ENCODE measurements around the gene AMPH.
"Not testable (repeated sequence)": the region's sequence is repeated elsewhere in the genome, so short reads cannot be mapped to it uniquely, and the experiment has no call there.

AMPH gene

GRCh38 chr7:38411404-38411803 is 219.8 kb downstream of the AMPH start:
- no peaks in the 10 kb centered on the region for H3K36me3 ChIP-seq (ENCODE audit: control insufficient read depth in 4 of 4, insufficient read depth in 4 of 4, low read length in 3 of 4)
- no CpG with 5 or more reads among the region's 1 CpG for WGBS (ENCODE audit: insufficient coverage)
- CTCF ChIA-PET = interaction anchor here (1.6 to 1.7 kb wide), 2 partner anchors 10 to 12 kb away, joined by 4 to 7 read pairs; no protein-coding TSS in a partner anchor
- no peak overlapping the region for H3K27ac ChIP-seq (ENCODE audit: insufficient read depth in 1 of 2, low read depth in 1 of 2, low read length in 2 of 2, poor library complexity in 1 of 2, severe bottlenecking in 2 of 2)
- DNase-seq = peak in 2 of 3 donors; percentile 38 to 47
- POLR2A ChIA-PET = no interaction called here
- H3K9me3 ChIP-seq (ENCODE audit: control extremely low read depth in 1 of 5, control insufficient read depth in 4 of 5, insufficient read depth in 2 of 5, low read depth in 1 of 5, low read length in 4 of 5) = no peaks in the 10 kb centered on the region
- no peak overlapping the region for H3K4me3 ChIP-seq (ENCODE audit: control insufficient read depth in 1 of 7, extremely low read depth in 1 of 7, insufficient read depth in 4 of 7, low read depth in 2 of 7, low read length in 6 of 7)
- H3K27me3 ChIP-seq (replicated peaks in 2 of 5; ENCODE audit: control insufficient read depth in 4 of 5, insufficient read depth in 5 of 5, low read length in 4 of 5) = no peaks in the 10 kb centered on the region
- peaks cover 0 to 15% (median 13%) of the 10 kb centered on the region in 4 experiments for H3K4me1 ChIP-seq (ENCODE audit: control extremely low read depth in 1 of 4, control insufficient read depth in 4 of 4, insufficient read depth in 4 of 4, low read length in 3 of 4)

- peaks cover 0 to 15% (median 13%) of the 10 kb centered on the region in 4 experiments for H3K4me1 ChIP-seq (ENCODE audit: control extremely low read depth in 1 of 4, control insufficient read depth in 4 of 4, insufficient read depth in 4 of 4, low read length in 3 of 4)
- H3K9me3 ChIP-seq (ENCODE audit: control extremely low read depth in 1 of 5, control insufficient read depth in 4 of 5, insufficient read depth in 2 of 5, low read depth in 1 of 5, low read length in 4 of 5) = peaks cover 0 to 3% (median 0%) of the 10 kb centered on the region in 5 experiments
- CTCF ChIA-PET = interaction anchor here (0.9 to 2.4 kb wide), 2 partner anchors 11 to 74 kb away, joined by 3 to 9 read pairs; no protein-coding TSS in a partner anchor
- no peaks in the 10 kb centered on the region for H3K27me3 ChIP-seq (replicated peaks in 2 of 5; ENCODE audit: control insufficient read depth in 4 of 5, insufficient read depth in 5 of 5, low read length in 4 of 5)
- no peaks in the 10 kb centered on the region for H3K36me3 ChIP-seq (ENCODE audit: control insufficient read depth in 4 of 4, insufficient read depth in 4 of 4, low read length in 3 of 4)
- WGBS (ENCODE audit: insufficient coverage) = 100% methylated on average over 1 of the region's 2 CpGs
- no peak for DNase-seq
- POLR2A ChIA-PET = no interaction called here
- H3K27ac ChIP-seq (ENCODE audit: insufficient read depth in 1 of 2, low read depth in 1 of 2, low read length in 2 of 2, poor library complexity in 1 of 2, severe bottlenecking in 2 of 2) = no peak overlapping the region
- no peak overlapping the region for H3K4me3 ChIP-seq (ENCODE audit: control insufficient read depth in 1 of 7, extremely low read depth in 1 of 7, insufficient read depth in 4 of 7, low read depth in 2 of 7, low read length in 6 of 7)
These were observed 221.1 kb downstream of the AMPH start for GRCh38 chr7:38410056-38410455.

- DNase-seq = no peak
- POLR2A ChIA-PET = no interaction called here
- Histone ChIP-seq H3K27ac (ENCODE audit: insufficient read depth in 1 of 2, low read depth in 1 of 2, low read length in 2 of 2, poor library complexity in 1 of 2, severe bottlenecking in 2 of 2) (no peak overlapping the region), H3K27me3 (replicated peaks in 2 of 5; ENCODE audit: control insufficient read depth in 4 of 5, insufficient read depth in 5 of 5, low read length in 4 of 5) (no peaks in the 10 kb centered on the region), H3K9me3 (ENCODE audit: control extremely low read depth in 1 of 5, control insufficient read depth in 4 of 5, insufficient read depth in 2 of 5, low read depth in 1 of 5, low read length in 4 of 5) (peaks cover 0 to 8% (median 0%) of the 10 kb centered on the region in 5 experiments), H3K4me1 (ENCODE audit: control extremely low read depth in 1 of 4, control insufficient read depth in 4 of 4, insufficient read depth in 4 of 4, low read length in 3 of 4) (peaks cover 0 to 15% (median 13%) of the 10 kb centered on the region in 4 experiments), H3K36me3 (ENCODE audit: control insufficient read depth in 4 of 4, insufficient read depth in 4 of 4, low read length in 3 of 4) (no peaks in the 10 kb centered on the region), H3K4me3 (ENCODE audit: control insufficient read depth in 1 of 7, extremely low read depth in 1 of 7, insufficient read depth in 4 of 7, low read depth in 2 of 7, low read length in 6 of 7) (no peak overlapping the region)
- CTCF ChIA-PET = interaction anchor here (0.9 to 2.4 kb wide), 2 partner anchors 10 to 73 kb away, joined by 3 to 9 read pairs; no protein-coding TSS in a partner anchor
- WGBS (ENCODE audit: insufficient coverage) = 100% methylated on average over 5 of the region's 6 CpGs
These were observed 221.6 kb downstream of the AMPH start for GRCh38 chr7:38409531-38409930.

- Histone ChIP-seq H3K4me3 (ENCODE audit: control insufficient read depth in 1 of 7, extremely low read depth in 1 of 7, insufficient read depth in 4 of 7, low read depth in 2 of 7, low read length in 6 of 7) (no peak overlapping the region), H3K4me1 (ENCODE audit: control extremely low read depth in 1 of 4, control insufficient read depth in 4 of 4, insufficient read depth in 4 of 4, low read length in 3 of 4) (peaks cover 0 to 13% (median 10%) of the 10 kb centered on the region in 4 experiments), H3K27me3 (replicated peaks in 2 of 5; ENCODE audit: control insufficient read depth in 4 of 5, insufficient read depth in 5 of 5, low read length in 4 of 5) (no peaks in the 10 kb centered on the region), H3K27ac (ENCODE audit: insufficient read depth in 1 of 2, low read depth in 1 of 2, low read length in 2 of 2, poor library complexity in 1 of 2, severe bottlenecking in 2 of 2) (no peak overlapping the region), H3K36me3 (ENCODE audit: control insufficient read depth in 4 of 4, insufficient read depth in 4 of 4, low read length in 3 of 4) (no peaks in the 10 kb centered on the region), H3K9me3 (ENCODE audit: control extremely low read depth in 1 of 5, control insufficient read depth in 4 of 5, insufficient read depth in 2 of 5, low read depth in 1 of 5, low read length in 4 of 5) (peaks cover 0 to 1% (median 0%) of the 10 kb centered on the region in 5 experiments)
- DNase-seq = peak; percentile 39 to 72 (median 56)
- ChIA-PET POLR2A (no interaction called here), CTCF (interaction anchor here (0.7 to 1.9 kb wide), 7 partner anchors 9 to 261 kb away, joined by 3 to 9 read pairs (median 7); partner anchors contain the start of gene AMPH)
- WGBS (ENCODE audit: insufficient coverage) = 21% methylated on average over 5 of the region's 9 CpGs
These were observed 232.3 kb downstream of the AMPH start for GRCh38 chr7:38398725-38399321.

- peaks cover 0 to 21% (median 13%) of the 10 kb centered on the region in 4 experiments for H3K4me1 ChIP-seq (ENCODE audit: control extremely low read depth in 1 of 4, control insufficient read depth in 4 of 4, insufficient read depth in 4 of 4, low read length in 3 of 4)
- 71% methylated on average over 1 of the region's 2 CpGs for WGBS (ENCODE audit: insufficient coverage)
- H3K9me3 ChIP-seq (ENCODE audit: control extremely low read depth in 1 of 5, control insufficient read depth in 4 of 5, insufficient read depth in 2 of 5, low read depth in 1 of 5, low read length in 4 of 5) = no peaks in the 10 kb centered on the region
- no peaks in the 10 kb centered on the region for H3K27me3 ChIP-seq (replicated peaks in 2 of 5; ENCODE audit: control insufficient read depth in 4 of 5, insufficient read depth in 5 of 5, low read length in 4 of 5)
- no peak overlapping the region for H3K27ac ChIP-seq (ENCODE audit: insufficient read depth in 1 of 2, low read depth in 1 of 2, low read length in 2 of 2, poor library complexity in 1 of 2, severe bottlenecking in 2 of 2)
- DNase-seq = no peak
- CTCF ChIA-PET = interaction anchor here (1.1 kb wide), 1 partner anchor 20 kb away, joined by 3 read pairs; no protein-coding TSS in a partner anchor
- no peaks in the 10 kb centered on the region for H3K36me3 ChIP-seq (ENCODE audit: control insufficient read depth in 4 of 4, insufficient read depth in 4 of 4, low read length in 3 of 4)
- H3K4me3 ChIP-seq (ENCODE audit: control insufficient read depth in 1 of 7, extremely low read depth in 1 of 7, insufficient read depth in 4 of 7, low read depth in 2 of 7, low read length in 6 of 7) = no peak overlapping the region
- POLR2A ChIA-PET = no interaction called here
These were observed 234.3 kb downstream of the AMPH start for GRCh38 chr7:38396852-38397251.

- CTCF ChIA-PET = interaction anchor here (0.6 to 1.1 kb wide), 3 partner anchors 10 to 37 kb away, joined by 3 to 4 read pairs (median 3); no protein-coding TSS in a partner anchor
- H3K4me1 ChIP-seq (ENCODE audit: control extremely low read depth in 1 of 4, control insufficient read depth in 4 of 4, insufficient read depth in 4 of 4, low read length in 3 of 4) = peaks cover 1 to 29% (median 19%) of the 10 kb centered on the region in 4 experiments
- peak in 1 of 3 donors; percentile 26 for DNase-seq
- POLR2A ChIA-PET; H3K36me3 ChIP-seq (ENCODE audit: control insufficient read depth in 4 of 4, insufficient read depth in 4 of 4, low read length in 3 of 4); H3K9me3 ChIP-seq (ENCODE audit: control extremely low read depth in 1 of 5, control insufficient read depth in 4 of 5, insufficient read depth in 2 of 5, low read depth in 1 of 5, low read length in 4 of 5); H3K4me3 ChIP-seq (ENCODE audit: control insufficient read depth in 1 of 7, extremely low read depth in 1 of 7, insufficient read depth in 4 of 7, low read depth in 2 of 7, low read length in 6 of 7); H3K27ac ChIP-seq (ENCODE audit: insufficient read depth in 1 of 2, low read depth in 1 of 2, low read length in 2 of 2, poor library complexity in 1 of 2, severe bottlenecking in 2 of 2); H3K27me3 ChIP-seq (replicated peaks in 2 of 5; ENCODE audit: control insufficient read depth in 4 of 5, insufficient read depth in 5 of 5, low read length in 4 of 5): not testable (repeated sequence)
- 75% methylated on average over 1 of the region's 1 CpG for WGBS (ENCODE audit: insufficient coverage)
These were observed 235.1 kb downstream of the AMPH start for GRCh38 chr7:38395921-38396552.

GRCh38 chr7:38394660-38395059 is 236.5 kb downstream of the AMPH start:
- CTCF ChIA-PET = interaction anchor here (1.0 to 1.4 kb wide), 4 partner anchors 8 to 20 kb away, joined by 3 to 5 read pairs (median 4); no protein-coding TSS in a partner anchor
- H3K27ac ChIP-seq (ENCODE audit: insufficient read depth in 1 of 2, low read depth in 1 of 2, low read length in 2 of 2, poor library complexity in 1 of 2, severe bottlenecking in 2 of 2) = no peak overlapping the region

More at GRCh38 chr7:38394660-38395059, 236.5 kb downstream of the AMPH start:
- WGBS (ENCODE audit: insufficient coverage) = 0% methylated on average over 3 of the region's 4 CpGs
- no peaks in the 10 kb centered on the region for H3K9me3 ChIP-seq (ENCODE audit: control extremely low read depth in 1 of 5, control insufficient read depth in 4 of 5, insufficient read depth in 2 of 5, low read depth in 1 of 5, low read length in 4 of 5)
- peaks cover 3 to 42% (median 26%) of the 10 kb centered on the region in 4 experiments for H3K4me1 ChIP-seq (ENCODE audit: control extremely low read depth in 1 of 4, control insufficient read depth in 4 of 4, insufficient read depth in 4 of 4, low read length in 3 of 4)
- POLR2A ChIA-PET = no interaction called here
- H3K36me3 ChIP-seq (ENCODE audit: control insufficient read depth in 4 of 4, insufficient read depth in 4 of 4, low read length in 3 of 4) = no peaks in the 10 kb centered on the region
- no peak overlapping the region for H3K4me3 ChIP-seq (ENCODE audit: control insufficient read depth in 1 of 7, extremely low read depth in 1 of 7, insufficient read depth in 4 of 7, low read depth in 2 of 7, low read length in 6 of 7)
- peak in 1 of 3 donors; percentile 54 for DNase-seq
- no peaks in the 10 kb centered on the region for H3K27me3 ChIP-seq (replicated peaks in 2 of 5; ENCODE audit: control insufficient read depth in 4 of 5, insufficient read depth in 5 of 5, low read length in 4 of 5)

Data from common myeloid progenitor, CD34-positive (primary cell).